SJSA1 (cell line): ENCODE measurements around the gene NPIPA5. TPM values are rescaled to one million over a fixed set of nuclear protein-coding genes. Genes with fewer than 3 reads are reported as not detected.
"Not testable (repeated sequence)": the region's sequence is repeated elsewhere in the genome, so short reads cannot be mapped to it uniquely, and the experiment has no call there.

Experiments used
- DNase-seq, 2 experiments: peaks; one replicate each; pipeline ENCODE4 v3.0.0-alpha.2; 2015 to 2020; ENCODE audit warnings: low spot score in 2 of 2, low read depth in 1 of 2
- H3K27ac ChIP-seq: fragments of 250-450 bp; sonication (Bioruptor Pico); 2 replicates; pipeline ENCODE4 v1.5.1; 2020; ENCODE audit warnings: mild to moderate bottlenecking, moderate library complexity
- H3K27me3 ChIP-seq: fragments of 250-450 bp; sonication (Bioruptor Pico); replicated peaks from 2 replicates; pipeline ENCODE4 v1.5.1; 2020; ENCODE audit warnings: mild to moderate bottlenecking, moderate library complexity
- H3K36me3 ChIP-seq: fragments of 250-450 bp; sonication (Bioruptor Pico); 2 replicates; pipeline ENCODE4 v1.5.1; 2020; ENCODE audit warnings: mild to moderate bottlenecking
- H3K4me1 ChIP-seq: fragments of 250-450 bp; sonication (Bioruptor Pico); replicated peaks from 2 replicates; pipeline ENCODE4 v1.6.1; 2021; ENCODE audit warnings: mild to moderate bottlenecking
- H3K4me3 ChIP-seq: fragments of 250-450 bp; sonication (Bioruptor Pico); 2 replicates; pipeline ENCODE4 v1.5.1; 2020; ENCODE audit warnings: mild to moderate bottlenecking
- H3K9me3 ChIP-seq: fragments of 250-450 bp; sonication (Bioruptor Pico); replicated peaks from 2 replicates; pipeline ENCODE4 v1.5.1; 2020; ENCODE audit warnings: mild to moderate bottlenecking
- total RNA-seq: library from RNA; depleted of rRNA; stranded (reverse); fragments of >200 nt; shearing (Covaris generic); gene quantifications from 2 replicates; pipeline ENCODE4 v1.2.3, GENCODE V29; 2014

The NPIPA5 gene
- total RNA-seq, 1 experiment from 2014 or later = 3.2 TPM

DNA sequence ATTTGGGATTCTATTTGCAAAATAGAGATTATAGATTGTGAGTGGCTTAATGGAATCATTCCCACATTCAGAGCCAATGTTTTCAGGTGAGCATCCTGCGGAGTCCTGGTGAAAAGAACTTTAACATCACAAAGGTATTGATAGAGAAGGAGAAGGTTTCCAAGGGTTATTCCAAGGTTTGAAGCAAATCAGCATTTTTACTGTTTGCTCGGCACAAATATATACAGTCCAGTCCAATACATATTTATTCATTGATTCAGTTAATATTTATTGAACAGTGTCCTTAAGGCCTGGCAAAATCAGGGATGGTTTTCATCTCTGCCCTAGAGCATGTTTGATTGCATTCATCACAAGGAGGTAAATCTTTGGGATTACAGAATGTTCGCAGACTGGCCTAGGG lies 23.9 kb upstream of the NPIPA5 start:
- no peaks in the 10 kb centered on the region for H3K9me3 ChIP-seq
- no peak for DNase-seq
- no peaks in the 10 kb centered on the region for H3K4me1 ChIP-seq
- no peak overlapping the region for H3K4me3 ChIP-seq
- H3K27me3 ChIP-seq = no peaks in the 10 kb centered on the region
- H3K27ac ChIP-seq = no peak overlapping the region
- no peaks in the 10 kb centered on the region for H3K36me3 ChIP-seq

DNA sequence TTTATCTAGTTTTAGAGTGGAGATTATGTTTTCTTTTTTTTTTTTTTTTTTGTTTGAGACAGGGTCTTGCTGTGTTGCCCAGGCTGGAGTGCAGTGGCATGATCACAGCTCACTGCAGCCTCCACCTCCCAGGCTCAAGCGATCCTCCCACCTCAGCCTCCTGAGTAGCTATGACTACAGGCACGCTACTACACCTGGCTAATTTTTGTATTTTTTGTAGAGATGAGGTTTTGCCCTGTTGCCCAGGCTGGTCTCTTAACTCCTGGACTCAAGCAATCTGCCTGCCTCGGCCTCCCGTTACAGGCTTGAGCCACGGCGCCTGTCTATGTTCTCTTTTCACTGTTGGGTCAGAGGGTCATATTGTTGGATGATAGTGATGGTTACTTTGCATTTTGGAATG lies 22.2 kb upstream of the NPIPA5 start:
- not testable (repeated sequence) for H3K4me1 ChIP-seq, H3K36me3 ChIP-seq, DNase-seq, H3K9me3 ChIP-seq, H3K27ac ChIP-seq, H3K27me3 ChIP-seq, H3K4me3 ChIP-seq

DNA sequence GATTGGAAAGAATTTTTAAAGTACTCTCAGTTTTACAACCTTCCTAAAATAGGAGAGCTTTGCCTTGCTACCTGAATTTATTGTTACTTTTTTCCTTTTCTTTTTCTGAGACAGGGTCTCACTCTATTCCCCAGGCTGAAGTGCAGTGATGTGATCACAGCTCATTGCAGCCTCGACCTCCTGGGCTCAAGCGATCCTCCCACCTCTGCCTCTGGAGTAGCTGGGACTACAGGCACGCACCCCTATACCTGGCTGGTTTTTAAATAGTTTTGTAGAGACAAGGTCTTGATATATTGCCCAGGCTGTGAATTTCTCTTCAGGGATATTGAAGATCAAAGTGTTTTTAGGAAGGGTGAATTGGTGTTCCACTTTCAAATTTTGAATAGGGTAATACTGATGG lies 21.2 kb upstream of the NPIPA5 start:
- no peak overlapping the region for H3K27ac ChIP-seq
- H3K9me3 ChIP-seq = no peaks in the 10 kb centered on the region
- no peak overlapping the region for H3K4me3 ChIP-seq
- H3K27me3 ChIP-seq = no peaks in the 10 kb centered on the region
- DNase-seq = no peak
- H3K4me1 ChIP-seq = no peaks in the 10 kb centered on the region
- no peaks in the 10 kb centered on the region for H3K36me3 ChIP-seq

DNA sequence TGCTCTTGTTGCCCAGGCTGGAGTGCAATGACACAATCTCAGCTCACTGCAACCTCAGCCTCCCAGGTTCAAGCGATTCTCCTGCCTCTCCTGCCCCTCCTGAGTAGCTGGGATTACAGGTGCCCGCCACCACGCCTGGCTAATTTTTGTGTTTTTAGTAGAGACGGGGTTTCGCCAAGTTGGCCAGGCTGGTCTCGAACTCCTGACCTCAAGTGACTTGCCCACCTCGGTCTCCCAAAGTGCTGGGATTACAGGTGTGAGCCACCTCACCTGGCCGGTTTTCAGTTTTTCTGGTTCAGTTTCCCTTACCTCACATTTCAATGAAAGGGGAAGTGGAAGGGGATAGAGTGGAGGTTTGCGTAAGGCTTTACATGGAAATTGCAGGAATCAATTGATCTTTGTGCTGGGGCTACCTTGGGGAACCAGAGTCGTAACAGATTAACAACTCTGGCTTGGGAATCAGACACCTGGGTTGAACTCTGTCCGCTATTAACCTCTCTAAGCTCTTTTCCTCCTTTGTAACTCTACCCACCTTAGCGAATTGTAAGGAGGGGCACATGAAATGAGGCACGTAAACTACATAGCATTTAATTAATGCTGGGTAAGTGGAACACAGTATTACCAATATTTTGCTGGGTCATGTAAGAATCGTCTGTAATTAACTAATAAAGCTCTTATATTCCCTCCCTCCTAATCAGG lies 20.7 kb upstream of the NPIPA5 start:
- Histone ChIP-seq H3K27me3 (no peaks in the 10 kb centered on the region), H3K9me3 (no peaks in the 10 kb centered on the region), H3K36me3 (no peaks in the 10 kb centered on the region)

DNA sequence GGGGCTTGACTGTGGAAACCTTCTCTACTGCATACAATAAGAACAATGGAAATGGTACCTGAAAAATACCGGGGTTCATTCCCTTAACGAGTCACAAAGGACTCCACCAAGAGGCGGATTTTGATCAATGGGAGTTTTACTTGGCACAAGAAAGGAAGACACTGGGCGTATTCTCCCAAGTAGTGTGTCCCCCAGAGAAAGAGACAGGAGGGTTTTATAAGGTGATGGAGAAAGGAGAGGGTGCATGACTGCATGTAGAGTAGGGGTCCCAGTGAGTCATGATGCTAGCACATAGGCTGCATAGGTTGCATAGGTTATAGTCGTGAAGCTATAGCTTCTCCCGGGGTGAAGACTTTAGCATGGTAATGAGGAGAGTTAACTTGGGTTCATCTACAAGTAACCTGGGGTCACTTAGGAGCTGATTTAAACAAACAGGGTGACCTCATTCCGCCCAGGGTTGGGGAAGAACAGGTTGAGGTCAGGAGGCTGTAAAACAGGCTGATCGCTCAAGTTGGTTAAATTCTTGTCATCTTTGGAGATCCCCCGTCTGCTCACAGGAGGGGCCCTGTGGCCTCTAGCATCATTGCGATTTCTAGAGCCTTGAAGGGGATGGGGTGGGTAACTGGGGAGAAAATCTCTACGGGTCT lies 19.0 kb upstream of the NPIPA5 start:
- Histone ChIP-seq H3K4me3 (no peak overlapping the region), H3K36me3 (no peaks in the 10 kb centered on the region), H3K9me3 (no peaks in the 10 kb centered on the region), H3K4me1 (no peaks in the 10 kb centered on the region), H3K27me3 (no peaks in the 10 kb centered on the region), H3K27ac (no peak overlapping the region)
- DNase-seq = no peak

More for the DNA sequence above, 20.7 kb upstream of the NPIPA5 start:
- H3K4me3 ChIP-seq = no peak overlapping the region
- no peaks in the 10 kb centered on the region for H3K4me1 ChIP-seq
- no peak overlapping the region for H3K27ac ChIP-seq
- no peak for DNase-seq

DNA sequence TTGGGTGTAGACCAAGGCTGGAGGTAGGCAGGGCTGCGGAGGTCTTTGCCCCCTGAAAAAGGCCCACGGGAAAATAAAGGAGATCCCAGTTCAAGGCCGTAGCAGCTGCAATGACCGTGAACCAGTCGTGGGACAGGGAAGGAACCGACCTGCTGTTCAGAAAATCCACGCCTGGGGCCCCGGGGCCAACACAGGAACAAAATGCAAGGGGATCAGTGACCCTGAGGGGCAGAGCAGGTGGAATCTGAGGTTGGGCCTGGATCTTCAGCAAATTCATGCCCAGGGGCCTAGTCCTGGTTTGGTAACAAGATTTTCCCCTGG lies 18.4 kb upstream of the NPIPA5 start:
- H3K4me3 ChIP-seq, H3K4me1 ChIP-seq, H3K27ac ChIP-seq, H3K27me3 ChIP-seq, DNase-seq, H3K36me3 ChIP-seq, H3K9me3 ChIP-seq: not testable (repeated sequence)

DNA sequence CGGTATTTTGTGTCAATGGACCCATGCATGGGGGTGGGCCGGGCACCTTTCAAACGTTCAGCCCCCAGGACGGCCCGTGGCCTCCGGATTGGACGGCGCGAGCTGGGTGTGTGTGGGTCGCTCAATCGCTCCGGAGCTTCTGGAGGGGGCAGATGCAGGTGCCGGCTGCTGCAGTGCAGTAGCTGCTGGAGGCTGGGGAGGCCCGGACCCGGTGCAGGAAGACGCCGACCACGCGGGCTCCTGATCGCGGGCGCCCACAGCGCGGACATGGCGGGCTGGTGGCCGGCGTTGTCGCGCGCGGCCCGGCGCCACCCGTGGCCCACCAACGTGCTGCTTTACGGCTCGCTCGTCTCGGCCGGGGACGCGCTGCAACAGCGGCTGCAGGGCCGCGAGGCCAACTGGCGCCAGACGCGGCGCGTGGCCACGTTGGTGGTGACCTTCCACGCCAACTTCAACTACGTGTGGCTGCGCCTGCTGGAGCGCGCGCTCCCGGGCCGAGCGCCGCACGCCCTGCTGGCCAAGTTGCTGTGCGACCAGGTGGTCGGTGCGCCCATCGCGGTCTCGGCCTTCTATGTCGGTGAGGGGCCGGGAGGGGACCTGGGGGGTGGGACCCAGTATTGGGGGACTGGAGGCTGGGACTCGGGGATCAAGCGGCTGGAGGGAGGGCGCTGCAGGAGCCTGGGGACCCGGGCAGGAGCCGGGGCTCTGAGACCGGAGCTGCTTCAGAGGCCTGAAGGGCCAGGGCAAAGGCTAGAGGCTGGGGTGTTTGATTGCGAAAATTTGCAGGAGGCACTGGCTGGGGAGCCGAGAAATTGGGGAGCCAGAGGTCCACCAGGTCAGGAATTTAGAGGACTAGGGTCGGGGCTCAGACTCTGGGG lies 17.8 kb upstream of the NPIPA5 start, which contains the start of gene MPV17L:
Gene MPV17L, plus strand, starts transcription at position 124 of the 878 bp plus-strand sequence. Its CDS starts 144 bp downstream, at position 268.
- H3K4me3 ChIP-seq = peak within 1 kb of the TSS; percentile 32
- H3K4me1 ChIP-seq, H3K9me3 ChIP-seq, H3K27ac ChIP-seq, H3K36me3 ChIP-seq, DNase-seq, H3K27me3 ChIP-seq: not testable (repeated sequence)

DNA sequence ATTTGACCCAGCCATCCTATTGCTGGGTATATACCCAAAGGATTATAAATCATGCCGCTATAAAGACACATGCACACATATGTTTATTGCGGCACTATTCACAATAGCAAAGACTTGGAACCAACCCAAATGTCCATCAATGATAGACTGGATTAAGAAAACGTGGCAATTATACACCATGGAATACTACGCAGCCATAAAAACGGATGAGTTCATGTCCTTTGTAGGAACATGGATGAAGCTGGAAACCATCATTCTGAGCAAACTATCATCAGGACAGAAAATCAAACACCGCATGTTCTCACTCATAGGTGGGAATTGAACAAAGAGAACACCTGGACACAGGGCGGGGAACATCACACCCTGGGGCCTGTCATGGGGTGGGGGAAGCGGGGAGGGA lies 14.9 kb upstream of the NPIPA5 start:
- H3K9me3 ChIP-seq, H3K27ac ChIP-seq, H3K4me1 ChIP-seq, H3K4me3 ChIP-seq, H3K27me3 ChIP-seq, DNase-seq, H3K36me3 ChIP-seq: not testable (repeated sequence)

DNA sequence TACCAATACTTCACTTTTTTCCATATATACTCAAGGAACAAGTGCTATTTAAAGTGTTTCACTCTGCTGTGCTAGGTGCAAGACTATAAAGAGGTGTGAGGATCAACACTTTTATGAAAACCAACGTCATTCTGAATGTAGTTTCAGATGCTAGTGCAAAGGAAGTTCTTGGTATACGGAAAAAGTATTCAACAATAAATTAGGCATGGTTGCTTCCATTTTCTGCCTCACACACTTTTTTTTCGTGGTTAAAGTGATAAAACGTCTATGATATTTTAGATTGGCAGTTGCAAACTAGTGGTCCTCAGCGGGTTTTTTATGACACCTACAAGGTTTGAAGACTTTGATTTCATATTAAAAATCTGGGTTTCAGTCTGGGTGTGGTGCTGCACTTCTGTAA lies 11.8 kb upstream of the NPIPA5 start:
- not testable (repeated sequence) for DNase-seq, H3K4me3 ChIP-seq, H3K27me3 ChIP-seq, H3K4me1 ChIP-seq, H3K9me3 ChIP-seq, H3K27ac ChIP-seq, H3K36me3 ChIP-seq

DNA sequence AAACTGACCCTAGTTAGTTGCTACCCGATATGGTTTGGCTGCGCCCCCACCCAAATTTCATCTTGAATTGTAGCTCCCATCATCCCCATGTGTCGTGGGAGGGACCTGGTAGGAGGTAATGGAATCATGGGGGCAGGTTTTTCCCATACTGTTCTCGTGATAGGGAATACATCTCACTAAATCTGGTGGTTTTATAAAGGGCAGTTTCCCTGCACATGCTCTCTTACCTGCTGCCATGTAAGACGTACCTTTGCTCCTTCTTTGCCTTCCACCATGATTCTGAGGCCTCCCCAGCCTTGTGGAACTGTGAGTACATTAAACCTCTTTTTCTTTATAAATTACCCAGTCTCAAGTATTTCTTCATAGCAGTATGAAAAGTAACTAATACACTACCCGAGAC lies 10.0 kb upstream of the NPIPA5 start:
- not testable (repeated sequence) for DNase-seq, H3K9me3 ChIP-seq, H3K4me3 ChIP-seq, H3K27me3 ChIP-seq, H3K36me3 ChIP-seq, H3K27ac ChIP-seq, H3K4me1 ChIP-seq

DNA sequence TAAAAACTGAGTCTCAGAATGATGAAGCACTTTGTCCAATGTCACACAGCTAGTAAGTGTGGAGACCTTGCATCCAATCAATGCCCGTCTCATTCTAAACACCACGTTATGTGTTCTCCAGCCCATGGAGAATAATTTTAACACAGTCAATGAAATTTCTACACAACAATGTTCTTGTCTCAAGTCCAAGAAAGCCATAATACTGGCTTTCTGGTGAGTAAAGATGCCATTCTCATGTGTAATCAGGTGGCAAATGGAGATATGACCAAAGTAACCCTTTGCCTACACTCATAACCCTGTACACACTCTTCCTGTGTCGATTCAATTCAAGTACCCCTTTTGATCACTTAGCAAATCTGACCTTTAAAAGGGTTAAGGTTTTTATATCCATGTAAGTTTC lies 4.7 kb upstream of the NPIPA5 start:
- H3K9me3 ChIP-seq, H3K27me3 ChIP-seq, H3K4me3 ChIP-seq, H3K4me1 ChIP-seq, H3K27ac ChIP-seq, H3K36me3 ChIP-seq, DNase-seq: not testable (repeated sequence)

DNA sequence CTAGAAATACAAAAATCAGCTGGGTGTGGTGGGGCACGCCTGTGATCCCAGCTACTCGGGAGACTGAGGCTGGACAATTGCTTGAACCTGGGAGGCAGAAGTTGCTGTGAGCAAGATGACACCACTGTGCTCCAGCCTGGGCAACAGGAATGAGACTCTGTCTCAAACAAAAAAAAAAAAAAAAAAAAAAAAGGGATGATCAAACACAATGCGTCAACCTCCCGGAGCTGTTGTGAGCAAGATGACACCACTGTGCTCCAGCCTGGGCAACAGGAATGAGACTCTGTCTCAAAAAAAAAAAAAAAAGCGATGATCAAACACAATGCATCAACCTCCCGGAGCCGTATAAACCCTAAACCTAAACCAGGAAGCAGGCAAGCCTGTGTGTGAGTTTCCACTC lies 20.6 kb downstream of the NPIPA5 start:
- DNase-seq, H3K4me1 ChIP-seq, H3K4me3 ChIP-seq, H3K9me3 ChIP-seq, H3K27ac ChIP-seq, H3K36me3 ChIP-seq, H3K27me3 ChIP-seq: not testable (repeated sequence)

DNA sequence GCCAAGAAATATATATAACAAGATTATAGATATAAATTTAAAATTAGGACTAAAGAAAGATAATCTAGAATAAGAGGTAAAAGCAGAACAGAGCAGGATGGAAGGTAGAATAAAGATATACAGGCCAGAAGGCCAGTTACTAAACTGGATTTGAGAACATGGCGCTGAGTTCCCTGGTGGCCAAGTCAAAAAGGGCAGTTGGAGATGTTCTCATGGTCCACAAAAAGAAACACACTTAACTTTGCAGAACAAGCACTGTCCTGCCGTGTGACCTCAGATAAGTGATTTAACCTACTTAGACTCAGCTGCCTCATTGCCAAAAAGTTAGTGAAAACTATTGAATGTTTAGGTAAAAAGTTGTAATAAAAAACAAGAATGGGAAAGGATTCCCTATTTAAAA lies 23.2 kb downstream of the NPIPA5 start:
- H3K36me3 ChIP-seq, H3K4me3 ChIP-seq, H3K4me1 ChIP-seq, DNase-seq, H3K27ac ChIP-seq, H3K9me3 ChIP-seq, H3K27me3 ChIP-seq: not testable (repeated sequence)

DNA sequence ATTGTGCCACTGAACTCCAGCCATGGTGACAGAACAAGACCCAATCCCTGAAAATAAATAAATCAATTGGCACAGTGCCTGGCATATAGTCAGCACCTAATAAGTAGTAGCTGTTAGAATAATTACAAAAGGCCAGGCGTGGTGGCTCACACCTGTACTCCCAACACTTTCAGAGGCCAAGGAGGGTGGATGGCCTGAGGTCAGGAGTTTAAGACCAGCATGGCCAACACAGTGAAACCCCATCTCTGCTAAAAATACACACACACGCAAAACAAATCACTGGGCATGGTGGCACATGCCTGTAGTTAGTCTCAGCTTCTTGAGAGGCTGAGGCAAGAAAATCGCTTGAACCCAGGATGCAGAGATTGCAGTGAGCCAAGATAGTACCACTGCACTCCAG lies 25.2 kb downstream of the NPIPA5 start:
- not testable (repeated sequence) for H3K27me3 ChIP-seq, H3K36me3 ChIP-seq, H3K4me3 ChIP-seq, DNase-seq, H3K4me1 ChIP-seq, H3K27ac ChIP-seq, H3K9me3 ChIP-seq
